ENCODE measurements around the gene ACOXL.

ACOXL gene

DNA sequence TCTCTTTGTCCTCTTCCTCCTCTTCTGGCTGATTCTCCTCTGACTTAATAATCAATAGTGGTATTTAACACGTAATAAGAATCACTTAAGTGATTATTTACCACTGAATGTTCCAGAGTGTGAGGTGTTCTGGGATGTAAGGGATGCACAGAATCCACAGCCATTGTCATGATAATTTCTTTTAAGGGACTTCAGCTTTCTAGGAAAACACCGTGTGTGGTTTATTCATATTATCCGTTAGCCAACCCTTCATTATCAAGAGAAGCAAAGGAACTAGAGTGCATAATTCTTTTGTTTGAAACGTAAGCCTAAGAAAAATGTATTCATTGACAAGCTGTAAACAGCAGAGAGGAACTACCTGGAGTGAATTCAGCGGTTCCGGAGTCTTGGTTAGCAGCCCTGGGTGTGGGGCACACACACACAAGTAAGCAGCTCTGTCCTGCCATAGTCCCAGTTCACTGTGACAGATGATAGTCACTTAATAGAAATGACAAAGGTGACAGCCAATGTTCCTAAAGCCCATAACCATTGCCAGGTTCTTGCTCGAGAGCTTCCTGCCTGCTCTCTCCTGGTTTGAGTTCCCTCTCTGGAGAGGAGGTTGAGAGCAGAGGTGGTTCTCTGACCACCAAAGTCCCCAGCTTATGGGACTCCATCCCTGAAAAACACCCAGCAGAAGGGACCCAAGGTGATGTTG is 101.9 kb downstream of the ACOXL start:
- TF ChIP-seq, protein P1, sequence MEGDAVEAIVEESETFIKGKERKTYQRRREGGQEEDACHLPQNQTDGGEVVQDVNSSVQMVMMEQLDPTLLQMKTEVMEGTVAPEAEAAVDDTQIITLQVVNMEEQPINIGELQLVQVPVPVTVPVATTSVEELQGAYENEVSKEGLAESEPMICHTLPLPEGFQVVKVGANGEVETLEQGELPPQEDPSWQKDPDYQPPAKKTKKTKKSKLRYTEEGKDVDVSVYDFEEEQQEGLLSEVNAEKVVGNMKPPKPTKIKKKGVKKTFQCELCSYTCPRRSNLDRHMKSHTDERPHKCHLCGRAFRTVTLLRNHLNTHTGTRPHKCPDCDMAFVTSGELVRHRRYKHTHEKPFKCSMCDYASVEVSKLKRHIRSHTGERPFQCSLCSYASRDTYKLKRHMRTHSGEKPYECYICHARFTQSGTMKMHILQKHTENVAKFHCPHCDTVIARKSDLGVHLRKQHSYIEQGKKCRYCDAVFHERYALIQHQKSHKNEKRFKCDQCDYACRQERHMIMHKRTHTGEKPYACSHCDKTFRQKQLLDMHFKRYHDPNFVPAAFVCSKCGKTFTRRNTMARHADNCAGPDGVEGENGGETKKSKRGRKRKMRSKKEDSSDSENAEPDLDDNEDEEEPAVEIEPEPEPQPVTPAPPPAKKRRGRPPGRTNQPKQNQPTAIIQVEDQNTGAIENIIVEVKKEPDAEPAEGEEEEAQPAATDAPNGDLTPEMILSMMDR (conservative IDR thresholded peaks at IDR 0.05) = no peak
- H3K27ac ChIP-seq = no peak overlapping the region

DNA sequence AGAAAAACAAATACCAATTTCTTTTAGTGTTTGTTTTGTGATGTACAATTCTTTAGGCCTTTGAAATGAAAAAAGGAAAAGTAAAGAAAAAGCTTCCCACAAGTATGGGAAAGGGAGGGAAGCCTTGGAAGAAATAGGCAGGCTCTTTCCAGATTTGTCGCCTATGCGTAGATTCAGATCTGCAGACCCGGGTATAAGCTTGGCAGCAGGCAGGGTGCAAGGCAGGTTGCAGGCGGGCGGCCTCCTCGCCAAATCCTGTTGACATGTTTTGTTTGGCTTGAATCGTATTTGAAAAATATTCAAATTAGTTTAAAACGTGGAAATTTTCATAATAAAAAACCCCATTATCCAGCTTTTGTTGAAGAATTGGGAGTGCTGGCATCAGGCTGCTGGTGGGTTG is 104.3 kb downstream of the ACOXL start:
- TF ChIP-seq, protein P1 (conservative IDR thresholded peaks at IDR 0.05) = no peak
- H3K27ac ChIP-seq = no peak overlapping the region

DNA sequence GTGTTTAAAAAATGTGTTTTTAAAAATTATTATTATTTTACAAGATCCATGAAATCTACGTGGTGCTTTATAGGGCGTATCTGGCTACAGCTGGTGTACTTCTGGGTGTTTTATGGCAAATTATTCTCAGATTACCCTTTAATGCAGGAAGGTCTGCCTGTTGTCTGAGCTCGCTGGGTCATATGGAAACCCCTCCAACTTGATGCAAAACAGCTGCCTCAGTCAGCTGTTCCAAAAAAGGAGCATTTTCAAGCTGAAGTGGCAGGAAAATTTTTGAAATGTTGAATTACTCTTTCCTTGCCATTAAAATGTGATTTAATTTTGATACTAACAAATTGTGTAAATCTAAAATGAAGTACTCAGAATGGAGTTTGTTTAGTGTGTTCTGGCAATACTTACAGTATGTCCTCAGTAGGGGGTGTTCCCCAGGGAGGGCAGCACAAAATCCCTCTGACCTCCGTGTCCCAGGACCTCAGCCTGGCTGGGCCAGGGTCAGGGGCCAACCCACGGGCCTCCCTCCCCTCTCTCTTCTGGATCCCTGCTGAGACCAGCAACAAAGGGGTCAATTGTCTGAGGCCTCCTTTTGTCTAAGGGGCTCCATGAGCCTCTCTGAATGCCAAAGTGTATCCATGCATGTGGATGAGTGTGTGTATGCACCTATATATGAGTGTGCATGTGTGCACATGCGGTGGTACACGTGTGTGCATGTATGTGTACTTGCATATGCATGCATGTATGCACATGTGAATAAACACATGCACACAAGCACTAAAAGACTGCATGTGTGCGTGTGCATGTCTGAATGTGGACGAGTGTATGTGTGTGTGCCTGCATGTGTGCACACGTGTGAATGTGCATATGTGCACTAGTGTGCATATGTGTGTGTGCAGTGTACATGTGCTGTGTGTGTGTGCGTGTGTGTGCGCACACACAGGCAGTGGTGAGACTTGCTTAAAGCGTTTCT is 105.4 kb downstream of the ACOXL start:
- H3K27ac ChIP-seq = peak overlapping the region; percentile 13; the same call in 1 of the 2 replicates
- TF ChIP-seq, protein P1 (conservative IDR thresholded peaks at IDR 0.05) = no peak

DNA sequence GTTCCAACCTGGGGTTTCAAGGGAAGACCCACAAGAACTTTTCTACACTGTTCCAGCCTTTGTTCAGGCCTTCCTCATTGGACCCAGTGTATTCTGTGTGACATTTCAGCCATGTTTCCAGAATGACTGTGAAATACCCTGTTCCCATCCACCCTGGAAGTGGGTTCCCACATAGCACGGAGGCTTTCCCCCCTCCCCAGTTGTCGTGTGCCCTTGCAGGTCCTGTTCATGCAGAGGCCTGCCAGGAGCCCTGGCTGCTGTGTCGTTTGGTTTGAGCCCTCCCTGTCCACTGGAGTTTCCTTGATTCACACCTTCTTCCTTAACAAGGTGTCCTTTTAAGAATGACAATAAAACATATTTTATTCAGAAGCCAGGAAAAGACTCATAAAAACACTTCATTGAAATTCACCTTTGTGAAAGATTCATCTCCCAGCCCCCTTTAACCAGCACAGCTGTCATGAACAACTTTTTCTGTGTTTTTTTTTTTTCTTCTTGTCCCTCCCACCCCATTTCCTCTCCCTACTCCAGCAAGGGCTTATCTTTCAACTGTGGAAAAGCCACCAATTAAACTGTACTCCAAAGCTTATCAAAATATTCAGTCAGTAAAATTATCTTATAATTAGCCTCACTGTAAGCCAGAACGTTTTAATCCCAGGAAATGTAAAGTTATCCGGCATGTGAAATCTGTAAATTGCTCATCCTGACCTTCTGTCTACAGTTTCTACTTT is 106.4 kb downstream of the ACOXL start:
- TF ChIP-seq, protein P1 (conservative IDR thresholded peaks at IDR 0.05) = no peak
- H3K27ac ChIP-seq = peak overlapping the region; percentile 13; the same call in 1 of the 2 replicates

DNA sequence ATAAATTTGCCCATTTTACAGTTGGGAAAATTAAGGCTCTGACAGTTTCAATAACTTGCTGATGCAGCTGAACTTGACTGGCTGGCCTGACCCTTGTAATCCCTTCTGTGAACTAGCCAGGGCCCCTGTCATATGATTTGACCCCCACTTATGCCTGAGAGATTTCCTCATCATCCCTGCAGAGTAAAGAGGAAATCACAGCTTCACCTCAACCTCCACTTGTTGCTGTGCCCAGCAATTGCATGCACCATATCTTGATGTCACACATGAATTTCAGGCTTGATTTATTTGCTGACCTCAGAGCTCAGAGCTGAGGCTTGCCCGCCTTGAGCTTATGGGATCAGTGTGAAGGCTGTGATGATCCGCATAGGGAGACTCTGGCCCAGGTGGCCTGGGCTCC is 108.1 kb downstream of the ACOXL start:
- no peak overlapping the region for H3K27ac ChIP-seq
- TF ChIP-seq, protein P1 (conservative IDR thresholded peaks at IDR 0.05) = no peak

DNA sequence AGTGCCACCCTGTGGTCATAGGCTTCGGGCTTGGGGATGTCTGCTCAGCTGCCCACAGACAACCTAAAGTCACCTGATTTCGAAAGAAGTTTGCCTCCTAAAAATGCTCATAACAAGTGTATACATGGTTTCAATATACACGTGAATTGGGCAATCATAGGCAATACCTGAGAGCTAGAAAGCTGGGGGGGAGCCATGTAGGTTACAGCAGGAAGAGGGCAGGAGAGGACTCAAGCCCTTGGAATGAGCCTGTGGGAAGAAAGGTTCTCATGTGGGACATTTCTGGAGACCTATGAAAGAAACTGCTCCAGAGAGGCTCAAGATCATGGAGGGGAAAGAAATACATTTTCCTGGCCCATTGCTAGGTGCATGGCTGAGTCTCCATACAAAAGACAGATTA is 109.7 kb downstream of the ACOXL start:
- H3K27ac ChIP-seq = no peak overlapping the region
- TF ChIP-seq, protein P1 (conservative IDR thresholded peaks at IDR 0.05) = no peak

DNA sequence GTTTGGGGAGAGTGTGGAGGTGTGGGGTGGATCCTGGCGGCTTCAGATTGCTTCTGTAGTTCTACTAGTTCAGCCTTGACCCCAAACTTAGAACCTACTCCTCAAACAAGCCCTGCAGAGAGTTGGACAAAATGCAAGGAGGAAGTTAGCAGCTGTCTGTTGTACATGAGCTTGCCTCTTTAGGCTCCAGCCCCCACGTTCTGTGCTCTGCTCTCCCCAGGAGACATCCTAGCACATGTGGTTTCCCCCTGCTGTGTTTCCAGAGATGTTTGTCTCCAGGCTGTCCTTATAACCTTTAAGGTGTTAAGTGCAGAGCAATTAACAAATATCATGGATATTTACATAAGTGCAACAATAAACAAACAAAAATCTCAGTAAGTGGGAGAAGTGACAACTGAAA is 111.1 kb downstream of the ACOXL start:
- TF ChIP-seq, protein P1 (conservative IDR thresholded peaks at IDR 0.05) = no peak
- no peak overlapping the region for H3K27ac ChIP-seq

Measured in VCaP (cell line).